ENCODE measurements around the gene CREB5.

- TF ChIP-seq CTCF (IDR thresholded peaks at IDR 0.05) (no peak), POLR2A (IDR thresholded peaks at IDR 0.05) (no peak), EP300 (IDR thresholded peaks at IDR 0.05) (no peak)
These were observed 11.4 kb upstream of the CREB5 start for GRCh38 chr7:28400838-28401360.

Data from ovary (tissue), 3 donors.